ENCODE results near the gene ADGRG7.

GRCh38 chr3:100737334-100737733 is 127.9 kb downstream of the ADGRG7 start:
- no peak for TF ChIP-seq POLR2A (IDR thresholded peaks at IDR 0.05; ENCODE audit: low read depth)
- TF ChIP-seq CTCF (IDR thresholded peaks at IDR 0.05): peak in 1 of 3 experiments; percentile 31
- no peak for TF ChIP-seq EP300 (IDR thresholded peaks at IDR 0.05)
